Sigmoid colon (tissue), 3 donors: ENCODE data around the gene ERVH48-1.

Source experiments
- POLR2A ChIP-seq, 2 donors: fragments of 450-650 bp; IDR thresholded peaks; one replicate each; pipeline ENCODE4 v1.6.1; 2016; ENCODE audit warnings: antibody characterized with exemption in 2 of 2, mild to moderate bottlenecking in 2 of 2, moderate library complexity in 2 of 2
- TF ChIP-seq, protein P1 (sequence below), 4 experiments: fragments of 450-650 bp in 3 of 4; fragments of 200-600 bp in 1 of 4; IDR thresholded peaks; one replicate each; pipeline ENCODE4 v1.5.1; 2016 to 2019; ENCODE audit warnings: antibody characterized with exemption in 4 of 4, mild to moderate bottlenecking in 3 of 4, moderate library complexity in 2 of 4

DNA sequence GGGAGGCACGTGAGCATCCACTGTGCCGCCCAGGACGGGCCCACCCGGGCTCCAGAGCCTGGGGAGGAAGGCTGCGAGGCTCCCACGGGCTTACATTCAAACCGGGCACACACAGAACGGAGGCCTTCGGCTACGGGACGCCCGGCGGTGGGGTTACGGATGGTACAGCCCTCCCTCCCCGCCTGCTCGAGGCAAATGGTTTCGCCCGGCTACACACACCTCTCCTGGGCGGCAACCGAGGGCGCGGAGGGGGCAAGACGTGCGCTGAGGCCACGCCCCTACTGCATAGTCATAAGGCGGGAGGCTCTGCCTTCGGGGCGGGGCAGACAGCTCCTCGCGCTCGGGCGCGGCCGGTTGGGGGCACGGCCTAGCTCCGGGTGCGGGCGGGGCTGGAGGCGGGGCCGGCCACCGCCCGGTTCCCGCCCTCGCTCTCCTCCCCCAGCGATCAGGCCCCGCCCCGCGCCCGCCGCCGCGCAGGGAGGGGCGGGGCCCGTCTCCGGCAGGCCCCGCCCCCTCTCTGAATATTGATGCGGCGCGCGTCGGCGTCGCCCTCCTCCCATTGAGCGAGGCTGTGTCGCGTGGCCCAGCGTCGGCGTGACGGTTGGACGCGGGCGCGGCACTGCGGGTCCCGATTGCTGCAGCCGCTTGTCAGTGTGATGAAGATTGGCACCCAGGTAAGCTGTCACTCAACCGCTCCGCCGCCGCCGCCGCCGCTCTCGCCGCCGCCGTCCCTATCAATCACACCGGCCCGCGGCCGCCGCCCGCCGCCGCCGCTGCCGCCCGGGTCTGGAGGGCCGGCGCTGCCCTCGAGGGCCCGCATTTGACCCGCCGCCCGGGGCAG is 48.8 kb upstream of the ERVH48-1 start, which contains the start of gene PKNOX1:
- TF ChIP-seq POLR2A (IDR thresholded peaks at IDR 0.05): no peak
- TF ChIP-seq, protein P1, sequence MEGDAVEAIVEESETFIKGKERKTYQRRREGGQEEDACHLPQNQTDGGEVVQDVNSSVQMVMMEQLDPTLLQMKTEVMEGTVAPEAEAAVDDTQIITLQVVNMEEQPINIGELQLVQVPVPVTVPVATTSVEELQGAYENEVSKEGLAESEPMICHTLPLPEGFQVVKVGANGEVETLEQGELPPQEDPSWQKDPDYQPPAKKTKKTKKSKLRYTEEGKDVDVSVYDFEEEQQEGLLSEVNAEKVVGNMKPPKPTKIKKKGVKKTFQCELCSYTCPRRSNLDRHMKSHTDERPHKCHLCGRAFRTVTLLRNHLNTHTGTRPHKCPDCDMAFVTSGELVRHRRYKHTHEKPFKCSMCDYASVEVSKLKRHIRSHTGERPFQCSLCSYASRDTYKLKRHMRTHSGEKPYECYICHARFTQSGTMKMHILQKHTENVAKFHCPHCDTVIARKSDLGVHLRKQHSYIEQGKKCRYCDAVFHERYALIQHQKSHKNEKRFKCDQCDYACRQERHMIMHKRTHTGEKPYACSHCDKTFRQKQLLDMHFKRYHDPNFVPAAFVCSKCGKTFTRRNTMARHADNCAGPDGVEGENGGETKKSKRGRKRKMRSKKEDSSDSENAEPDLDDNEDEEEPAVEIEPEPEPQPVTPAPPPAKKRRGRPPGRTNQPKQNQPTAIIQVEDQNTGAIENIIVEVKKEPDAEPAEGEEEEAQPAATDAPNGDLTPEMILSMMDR (IDR thresholded peaks at IDR 0.05): no peak
